ENCODE data around the gene RBM3. TPM values are rescaled to one million over a fixed set of nuclear protein-coding genes. Genes with fewer than 3 reads are reported as not detected.

Gene RBM3
- total and polyA plus RNA-seq, 8 donors: 82.3 to 454 (median 374) TPM

DNA sequence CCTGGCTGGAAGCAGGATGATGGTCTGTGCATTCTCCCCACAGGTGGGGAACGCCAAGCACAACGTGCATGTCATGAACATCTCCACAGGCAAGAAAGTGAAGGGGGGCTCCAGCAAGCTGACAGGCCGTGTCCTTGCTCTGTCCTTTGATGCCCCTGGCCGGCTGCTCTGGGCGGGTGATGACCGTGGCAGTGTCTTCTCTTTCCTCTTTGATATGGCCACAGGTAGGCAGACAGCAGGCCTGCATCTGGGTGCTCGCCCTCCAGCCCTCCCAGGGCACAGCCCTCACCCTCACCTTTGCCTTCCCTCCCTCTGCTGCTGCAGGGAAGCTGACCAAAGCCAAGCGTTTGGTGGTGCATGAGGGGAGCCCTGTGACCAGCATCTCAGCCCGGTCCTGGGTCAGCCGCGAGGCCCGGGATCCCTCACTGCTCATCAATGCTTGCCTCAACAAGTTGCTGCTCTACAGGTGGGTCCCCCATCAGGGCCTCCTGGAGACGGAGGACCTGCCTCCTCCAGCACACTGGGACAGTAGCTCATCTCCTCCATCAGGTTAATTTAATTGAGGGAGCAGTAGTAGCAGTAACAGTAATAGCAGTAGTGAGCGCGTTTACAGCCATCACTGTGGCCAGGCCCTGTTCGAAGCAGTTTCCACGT, 27.6 kb downstream of the RBM3 start:
- peaks cover 0 to 8% of the 10 kb centered on the region in 2 donors for H3K4me1 ChIP-seq
- no peak for ATAC-seq
- H3K36me3 ChIP-seq: peaks cover 0 to 69% of the 10 kb centered on the region in 2 donors
- no peak for TF ChIP-seq CTCF (IDR thresholded peaks at IDR 0.05)
- no peak for DNase-seq
- no peak overlapping the region for H3K4me3 ChIP-seq
- no peaks in the 10 kb centered on the region for H3K9me3 ChIP-seq
- H3K27ac ChIP-seq: no peak overlapping the region
- intact Hi-C loops (cut with DNase I): no loop called here
- H3K27me3 ChIP-seq: no peaks in the 10 kb centered on the region

GRCh38 chrX:48604701-48605100, 30.4 kb downstream of the RBM3 start:
- peaks cover 0 to 58% of the 10 kb centered on the region in 2 donors for H3K36me3 ChIP-seq
- no peaks in the 10 kb centered on the region for H3K27me3 ChIP-seq
- no peak for TF ChIP-seq CTCF (IDR thresholded peaks at IDR 0.05)
- no peak overlapping the region for H3K4me3 ChIP-seq
- no peak overlapping the region for H3K27ac ChIP-seq
- no peak for DNase-seq
- no peaks in the 10 kb centered on the region for H3K4me1 ChIP-seq
- H3K9me3 ChIP-seq: no peaks in the 10 kb centered on the region
- intact Hi-C loops (cut with DNase I): no loop called here
- ATAC-seq: no peak

DNA sequence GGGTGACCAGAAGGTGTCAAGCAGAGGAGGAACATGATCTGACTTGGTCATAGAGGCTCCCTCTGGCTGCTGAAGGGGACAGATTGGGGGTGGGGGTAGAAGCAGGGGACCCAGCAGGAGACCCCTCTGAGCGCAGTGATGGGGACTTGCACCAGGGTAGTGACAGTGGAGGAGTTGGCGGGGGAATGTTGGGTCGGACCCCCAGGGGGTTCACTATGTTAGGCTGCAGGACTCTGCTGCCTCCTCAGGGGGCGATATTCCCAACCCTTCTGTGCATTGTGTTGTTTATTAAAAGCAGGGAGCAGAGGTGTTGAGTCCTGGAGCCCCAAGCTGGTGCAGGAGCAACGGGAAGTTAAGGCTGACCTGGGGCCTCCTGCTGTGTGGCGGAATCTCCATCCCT, 31.8 kb downstream of the RBM3 start:
- ATAC-seq (no peak), DNase-seq (no peak)
- intact Hi-C loops (cut with DNase I): no loop called here
- Histone ChIP-seq H3K4me1 (no peaks in the 10 kb centered on the region), H3K27ac (no peak overlapping the region), H3K27me3 (no peaks in the 10 kb centered on the region), H3K9me3 (no peaks in the 10 kb centered on the region), H3K4me3 (no peak overlapping the region), H3K36me3 (peaks cover 0 to 44% of the 10 kb centered on the region in 2 donors)
- no peak for TF ChIP-seq CTCF (IDR thresholded peaks at IDR 0.05)

- ATAC-seq: no peak
Observed at GRCh38 chrX:48611703-48612102, 37.4 kb downstream of the RBM3 start.

More at GRCh38 chrX:48611703-48612102, 37.4 kb downstream of the RBM3 start:
- no peak overlapping the region for H3K27ac ChIP-seq
- H3K36me3 ChIP-seq: no peaks in the 10 kb centered on the region
- no peak for TF ChIP-seq CTCF (IDR thresholded peaks at IDR 0.05)
- H3K27me3 ChIP-seq: no peaks in the 10 kb centered on the region
- H3K4me3 ChIP-seq: no peak overlapping the region
- intact Hi-C loops (cut with DNase I): no loop called here
- no peak for DNase-seq
- H3K4me1 ChIP-seq: no peaks in the 10 kb centered on the region
- H3K9me3 ChIP-seq: no peaks in the 10 kb centered on the region
